C4-2B (cell line): Measurements from ENCODE around the gene HID1.

Source experiments
- H3K27ac ChIP-seq: fragments of 450-650 bp; 2 replicates; pipeline ENCODE4 v1.5.1; 2017
- ZFX ChIP-seq: fragments of 450-650 bp; IDR thresholded peaks from 2 replicates; pipeline ENCODE4 v1.6.1; 2017
- TF ChIP-seq, protein P1 (sequence below): fragments of 450-650 bp; conservative IDR thresholded peaks from 2 replicates; pipeline ENCODE4 v1.5.1; 2017; ENCODE audit warnings: mild to moderate bottlenecking

Gene HID1

GRCh38 chr17:74903034-74903433, 69.5 kb downstream of the HID1 start:
- no peak overlapping the region for H3K27ac ChIP-seq
- TF ChIP-seq ZFX = no peak
- TF ChIP-seq, protein P1, sequence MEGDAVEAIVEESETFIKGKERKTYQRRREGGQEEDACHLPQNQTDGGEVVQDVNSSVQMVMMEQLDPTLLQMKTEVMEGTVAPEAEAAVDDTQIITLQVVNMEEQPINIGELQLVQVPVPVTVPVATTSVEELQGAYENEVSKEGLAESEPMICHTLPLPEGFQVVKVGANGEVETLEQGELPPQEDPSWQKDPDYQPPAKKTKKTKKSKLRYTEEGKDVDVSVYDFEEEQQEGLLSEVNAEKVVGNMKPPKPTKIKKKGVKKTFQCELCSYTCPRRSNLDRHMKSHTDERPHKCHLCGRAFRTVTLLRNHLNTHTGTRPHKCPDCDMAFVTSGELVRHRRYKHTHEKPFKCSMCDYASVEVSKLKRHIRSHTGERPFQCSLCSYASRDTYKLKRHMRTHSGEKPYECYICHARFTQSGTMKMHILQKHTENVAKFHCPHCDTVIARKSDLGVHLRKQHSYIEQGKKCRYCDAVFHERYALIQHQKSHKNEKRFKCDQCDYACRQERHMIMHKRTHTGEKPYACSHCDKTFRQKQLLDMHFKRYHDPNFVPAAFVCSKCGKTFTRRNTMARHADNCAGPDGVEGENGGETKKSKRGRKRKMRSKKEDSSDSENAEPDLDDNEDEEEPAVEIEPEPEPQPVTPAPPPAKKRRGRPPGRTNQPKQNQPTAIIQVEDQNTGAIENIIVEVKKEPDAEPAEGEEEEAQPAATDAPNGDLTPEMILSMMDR = no peak

DNA sequence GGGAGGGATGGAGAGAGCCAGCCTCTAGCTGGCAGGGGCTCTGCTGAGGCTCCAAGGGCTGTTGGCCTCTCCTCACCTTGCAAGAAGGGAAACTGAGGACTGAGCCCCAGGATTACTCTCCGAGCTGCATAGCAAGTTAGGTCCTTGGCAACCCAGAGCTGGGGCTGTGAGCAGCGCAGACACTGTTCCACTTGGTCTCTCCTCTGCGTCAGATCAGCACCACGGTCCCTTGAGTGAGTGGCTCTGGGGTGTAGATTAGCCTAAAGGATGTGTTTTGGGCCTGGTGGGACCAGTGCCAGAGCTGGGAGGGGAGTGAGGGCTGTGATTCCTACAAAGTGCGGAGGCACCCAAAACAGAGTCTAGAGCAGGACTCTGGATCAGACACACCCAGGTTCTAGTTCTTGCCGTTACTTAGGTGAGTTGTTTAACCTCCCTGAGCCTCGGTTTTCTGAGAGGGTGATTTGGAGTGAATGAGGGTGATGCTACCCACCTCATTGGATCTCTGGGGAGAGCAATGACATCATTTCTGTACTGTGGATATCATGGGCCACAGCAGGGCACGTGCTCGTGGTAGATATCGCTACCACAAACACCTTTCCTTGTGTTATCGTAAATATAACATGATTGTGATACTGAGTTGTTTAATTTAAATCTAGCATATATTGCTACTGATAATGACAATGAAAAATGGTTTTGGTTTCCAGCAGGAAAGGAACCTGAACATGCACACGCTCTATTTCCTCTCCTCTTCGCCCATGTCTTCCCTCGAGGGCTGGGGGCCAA, 71.0 kb downstream of the HID1 start:
- H3K27ac ChIP-seq = no peak overlapping the region
- TF ChIP-seq, protein P1 = no peak
